ENCODE data around the gene ATOX1.
"Not testable (repeated sequence)": the region's sequence is repeated elsewhere in the genome, so short reads cannot be mapped to it uniquely, and the experiment has no call there.

The ATOX1 gene

GRCh38 chr5:151699071-151699901, 59.1 kb downstream of the ATOX1 start:
- Histone ChIP-seq H3K4me3 (ENCODE audit: low read length) (no peak overlapping the region), H3K9me3 (ENCODE audit: control insufficient read depth, insufficient read depth, low read length) (no peaks in the 10 kb centered on the region), H3K4me1 (ENCODE audit: control insufficient read depth, insufficient read depth, low read length) (peaks cover 7% of the 10 kb centered on the region; the same call in 1 of the 2 replicates), H3K36me3 (ENCODE audit: control insufficient read depth, insufficient read depth, low read length) (no peaks in the 10 kb centered on the region), H3K27me3 (ENCODE audit: control insufficient read depth, insufficient read depth, low read length) (no peaks in the 10 kb centered on the region), H3K27ac (ENCODE audit: low read length) (no peak overlapping the region)
- WGBS (ENCODE audit: insufficient coverage, insufficient read length), result no CpG with 5 or more reads among the region's 13 CpGs
- DNase-seq (ENCODE audit: low read depth, low spot score), result no peak

- no CpG with 5 or more reads among the region's 4 CpGs for WGBS (ENCODE audit: insufficient coverage, insufficient read length)
Measured at GRCh38 chr5:151698081-151698480, 60.4 kb downstream of the ATOX1 start.

GRCh38 chr5:151697452-151697851, 61.0 kb downstream of the ATOX1 start:
- WGBS (ENCODE audit: insufficient coverage, insufficient read length), result no CpG with 5 or more reads among the region's 8 CpGs
- H3K4me3 ChIP-seq (ENCODE audit: low read length), result no peak overlapping the region
- H3K9me3 ChIP-seq (ENCODE audit: control insufficient read depth, insufficient read depth, low read length), result no peaks in the 10 kb centered on the region
- H3K27me3 ChIP-seq (ENCODE audit: control insufficient read depth, insufficient read depth, low read length), result no peaks in the 10 kb centered on the region
- DNase-seq (ENCODE audit: low read depth, low spot score), result no peak
- H3K4me1 ChIP-seq (ENCODE audit: control insufficient read depth, insufficient read depth, low read length), result peaks cover 7% of the 10 kb centered on the region; the same call in 1 of the 2 replicates
- no peaks in the 10 kb centered on the region for H3K36me3 ChIP-seq (ENCODE audit: control insufficient read depth, insufficient read depth, low read length)
- no peak overlapping the region for H3K27ac ChIP-seq (ENCODE audit: low read length)

More at GRCh38 chr5:151698081-151698480, 60.4 kb downstream of the ATOX1 start:
- H3K4me3 ChIP-seq (ENCODE audit: low read length); H3K9me3 ChIP-seq (ENCODE audit: control insufficient read depth, insufficient read depth, low read length); DNase-seq (ENCODE audit: low read depth, low spot score); H3K27me3 ChIP-seq (ENCODE audit: control insufficient read depth, insufficient read depth, low read length); H3K36me3 ChIP-seq (ENCODE audit: control insufficient read depth, insufficient read depth, low read length); H3K4me1 ChIP-seq (ENCODE audit: control insufficient read depth, insufficient read depth, low read length); H3K27ac ChIP-seq (ENCODE audit: low read length): not testable (repeated sequence)

GRCh38 chr5:151696470-151697061, 61.9 kb downstream of the ATOX1 start:
- no peak for DNase-seq (ENCODE audit: low read depth, low spot score)
- H3K4me1 ChIP-seq (ENCODE audit: control insufficient read depth, insufficient read depth, low read length), result peaks cover 7% of the 10 kb centered on the region; the same call in 1 of the 2 replicates
- no peak overlapping the region for H3K27ac ChIP-seq (ENCODE audit: low read length)
- H3K36me3 ChIP-seq (ENCODE audit: control insufficient read depth, insufficient read depth, low read length), result no peaks in the 10 kb centered on the region
- no peak overlapping the region for H3K4me3 ChIP-seq (ENCODE audit: low read length)
- H3K27me3 ChIP-seq (ENCODE audit: control insufficient read depth, insufficient read depth, low read length), result no peaks in the 10 kb centered on the region
- no CpG with 5 or more reads among the region's 20 CpGs for WGBS (ENCODE audit: insufficient coverage, insufficient read length)
- H3K9me3 ChIP-seq (ENCODE audit: control insufficient read depth, insufficient read depth, low read length), result no peaks in the 10 kb centered on the region

- Histone ChIP-seq H3K4me3 (ENCODE audit: low read length) (no peak overlapping the region), H3K27me3 (ENCODE audit: control insufficient read depth, insufficient read depth, low read length) (no peaks in the 10 kb centered on the region), H3K36me3 (ENCODE audit: control insufficient read depth, insufficient read depth, low read length) (no peaks in the 10 kb centered on the region), H3K4me1 (ENCODE audit: control insufficient read depth, insufficient read depth, low read length) (peaks cover 7% of the 10 kb centered on the region; the same call in 1 of the 2 replicates), H3K9me3 (ENCODE audit: control insufficient read depth, insufficient read depth, low read length) (no peaks in the 10 kb centered on the region), H3K27ac (ENCODE audit: low read length) (no peak overlapping the region)
- DNase-seq (ENCODE audit: low read depth, low spot score), result no peak
- no CpG with 5 or more reads among the region's 1 CpG for WGBS (ENCODE audit: insufficient coverage, insufficient read length)
Measured at GRCh38 chr5:151695464-151695863, 63.0 kb downstream of the ATOX1 start.

GRCh38 chr5:151694035-151694485, 64.4 kb downstream of the ATOX1 start:
- no peaks in the 10 kb centered on the region for H3K9me3 ChIP-seq (ENCODE audit: control insufficient read depth, insufficient read depth, low read length)
- H3K4me3 ChIP-seq (ENCODE audit: low read length), result no peak overlapping the region
- peaks cover 7% of the 10 kb centered on the region; the same call in 1 of the 2 replicates for H3K4me1 ChIP-seq (ENCODE audit: control insufficient read depth, insufficient read depth, low read length)
- WGBS (ENCODE audit: insufficient coverage, insufficient read length), result no CpG with 5 or more reads among the region's 3 CpGs
- no peaks in the 10 kb centered on the region for H3K27me3 ChIP-seq (ENCODE audit: control insufficient read depth, insufficient read depth, low read length)
- H3K27ac ChIP-seq (ENCODE audit: low read length), result no peak overlapping the region
- H3K36me3 ChIP-seq (ENCODE audit: control insufficient read depth, insufficient read depth, low read length), result no peaks in the 10 kb centered on the region
- no peak for DNase-seq (ENCODE audit: low read depth, low spot score)

Data from iPS DF 6.9 (cell line).